ENCODE results near the gene SRC.

The SRC gene

GRCh38 chr20:37315021-37315451 is 30.9 kb upstream of the SRC start:
- DNase-seq (ENCODE audit: low read depth in 2 of 2): no peak

DNA sequence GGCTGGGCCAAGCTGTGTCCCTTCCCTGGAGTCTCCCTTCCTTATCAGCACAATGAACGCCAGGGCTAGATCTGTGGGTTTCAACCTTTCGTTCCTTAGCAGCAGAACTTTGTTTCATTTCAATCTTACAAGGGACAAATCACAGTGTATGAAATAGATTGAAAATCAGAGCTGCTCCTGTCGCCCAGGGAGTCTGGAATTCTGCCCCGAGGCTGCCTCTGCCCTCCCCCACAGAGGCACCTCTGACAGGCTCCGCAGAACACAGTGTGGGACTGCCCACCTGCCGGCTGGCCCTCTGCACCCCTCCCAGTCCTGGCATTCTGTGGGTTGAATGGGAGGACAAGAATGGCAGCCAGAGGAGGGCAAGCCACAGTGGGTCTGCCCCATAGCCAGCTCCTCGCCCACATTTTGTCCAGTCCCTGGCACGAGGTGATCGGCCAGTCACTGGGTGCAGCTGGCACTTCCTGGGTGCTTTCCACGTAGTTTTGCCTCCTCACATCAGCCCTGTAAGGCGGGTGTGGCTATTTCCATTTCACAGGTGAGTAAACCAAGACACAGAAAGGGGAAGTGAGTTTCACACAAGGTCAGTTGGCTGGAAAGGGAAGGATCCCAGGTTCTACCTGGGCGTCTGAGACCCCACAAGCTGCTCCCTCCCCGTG is 30.4 kb upstream of the SRC start:
- DNase-seq (ENCODE audit: low read depth in 2 of 2): no peak

DNA sequence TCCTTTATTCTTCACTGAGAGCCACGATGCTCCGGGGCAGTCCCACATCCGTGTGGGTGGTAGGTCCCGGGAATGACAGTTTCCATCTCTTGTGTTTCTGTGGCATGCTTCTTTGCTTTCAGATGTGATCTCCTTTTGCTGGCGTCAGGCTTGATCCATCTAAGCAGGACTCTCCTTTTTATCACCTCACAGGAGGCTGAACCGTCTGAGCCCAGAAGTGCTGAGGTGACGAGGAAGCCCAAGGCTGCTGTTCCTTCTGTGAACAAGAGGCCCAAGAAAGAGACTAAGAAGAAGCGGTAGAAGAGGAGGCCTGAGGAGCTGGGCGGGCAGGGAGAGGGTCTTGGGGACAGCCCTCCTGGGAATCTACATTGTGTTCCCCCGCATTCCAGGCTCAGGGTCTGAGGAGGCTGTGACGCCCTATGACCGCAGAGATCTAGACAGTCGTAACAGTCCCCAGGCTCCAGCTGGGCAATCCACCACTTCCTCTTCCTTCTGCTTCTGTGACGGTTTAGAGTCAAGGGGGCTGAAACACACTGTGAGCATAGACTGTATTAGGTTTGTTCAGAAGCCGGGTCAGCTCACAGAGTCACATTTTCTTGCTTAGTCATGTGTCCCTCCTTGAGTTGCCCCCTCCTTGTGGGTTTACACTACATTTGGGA is 29.7 kb upstream of the SRC start:
- DNase-seq (ENCODE audit: low read depth in 2 of 2): no peak

DNA sequence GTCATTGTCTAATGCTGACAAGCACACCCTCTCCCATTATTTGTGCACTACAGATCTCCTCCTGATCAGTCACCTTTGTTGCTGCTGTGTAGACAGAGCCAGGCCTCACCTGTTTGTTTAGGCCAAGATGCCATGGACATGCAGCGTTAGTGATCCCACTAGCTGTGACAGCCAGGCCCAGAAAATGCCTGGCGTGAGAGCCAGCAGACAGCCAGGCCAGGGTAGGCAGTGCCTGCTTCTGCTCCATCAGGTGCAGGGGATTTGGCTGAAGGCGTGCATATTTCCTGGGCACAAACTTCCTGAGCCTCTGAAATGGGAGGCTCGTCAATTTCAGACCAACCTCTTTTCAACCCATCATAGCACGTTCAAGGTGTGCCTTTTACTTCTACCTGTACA is 29.2 kb upstream of the SRC start:
- no peak for DNase-seq (ENCODE audit: low read depth in 2 of 2)

DNA sequence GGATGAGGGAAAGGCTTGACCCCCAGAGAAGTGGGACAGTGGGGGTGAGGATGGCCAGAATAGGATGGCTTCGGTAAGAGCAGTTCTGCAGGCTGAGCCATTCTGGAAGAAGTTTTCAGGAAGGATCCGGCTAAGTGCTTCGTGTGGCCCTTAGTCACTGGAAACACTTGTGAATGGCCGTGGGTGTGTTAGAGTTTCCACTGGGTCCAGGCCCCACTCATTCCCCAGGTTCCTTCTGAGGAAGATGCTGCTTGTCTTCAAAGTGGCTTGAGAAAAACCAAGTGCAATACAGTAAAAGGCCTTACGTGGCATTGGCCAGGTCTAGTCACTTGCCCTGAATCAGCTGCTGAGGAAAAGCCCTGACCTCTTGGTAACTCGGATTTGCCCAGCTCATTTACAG is 28.6 kb upstream of the SRC start:
- no peak for DNase-seq (ENCODE audit: low read depth in 2 of 2)

- no peak for DNase-seq (ENCODE audit: low read depth in 2 of 2)
These were observed 27.8 kb upstream of the SRC start for GRCh38 chr20:37317994-37318640.

DNA sequence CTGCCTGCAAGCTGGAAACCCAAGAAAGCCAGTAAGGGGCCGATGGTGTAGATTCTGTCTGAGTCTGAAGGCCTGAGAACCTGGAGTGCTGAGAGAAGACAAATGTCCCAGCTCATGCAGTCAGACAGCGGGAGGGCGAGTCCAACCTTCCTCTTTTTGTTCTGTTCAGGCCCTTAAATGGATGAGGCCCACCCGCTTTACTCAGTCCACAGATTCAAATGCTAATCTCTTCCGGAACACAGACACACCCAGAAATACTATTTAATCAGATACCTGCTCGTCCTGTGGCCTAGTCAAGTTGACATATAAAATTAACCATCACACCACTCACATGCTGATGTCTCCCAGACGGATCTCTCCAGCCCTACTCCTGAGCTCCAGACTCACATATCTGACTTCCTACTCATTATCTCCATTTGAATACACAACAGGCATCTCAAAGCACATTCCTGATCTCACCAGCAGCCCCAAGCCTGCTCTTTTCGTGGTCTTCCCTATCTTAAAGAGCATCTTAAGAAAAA is 26.7 kb upstream of the SRC start:
- DNase-seq (ENCODE audit: low read depth in 2 of 2): no peak

DNA sequence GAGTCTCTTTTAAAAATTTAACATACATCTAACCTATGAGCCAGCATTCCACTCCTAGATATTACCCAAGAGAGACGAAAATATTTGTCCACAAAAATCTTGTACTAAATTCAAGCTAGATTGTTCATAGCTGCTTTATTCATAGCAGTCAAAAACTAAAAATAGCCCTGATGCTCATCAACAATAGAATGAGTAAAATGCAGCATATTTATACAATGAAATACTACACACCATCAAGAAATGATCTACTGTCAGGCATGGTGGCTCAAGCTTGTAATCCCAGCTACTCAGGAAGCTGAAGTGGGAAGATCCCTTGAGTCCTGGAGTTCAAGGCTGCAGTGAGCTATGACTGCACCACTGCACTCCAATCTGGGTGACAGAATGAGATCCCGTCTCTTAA is 22.0 kb upstream of the SRC start:
- no peak for DNase-seq (ENCODE audit: low read depth in 2 of 2)

GRCh38 chr20:37325206-37325605 is 20.7 kb upstream of the SRC start:
- no peak for DNase-seq (ENCODE audit: low read depth in 2 of 2)

GRCh38 chr20:37326666-37327065 is 19.3 kb upstream of the SRC start:
- no peak for DNase-seq (ENCODE audit: low read depth in 2 of 2)

DNA sequence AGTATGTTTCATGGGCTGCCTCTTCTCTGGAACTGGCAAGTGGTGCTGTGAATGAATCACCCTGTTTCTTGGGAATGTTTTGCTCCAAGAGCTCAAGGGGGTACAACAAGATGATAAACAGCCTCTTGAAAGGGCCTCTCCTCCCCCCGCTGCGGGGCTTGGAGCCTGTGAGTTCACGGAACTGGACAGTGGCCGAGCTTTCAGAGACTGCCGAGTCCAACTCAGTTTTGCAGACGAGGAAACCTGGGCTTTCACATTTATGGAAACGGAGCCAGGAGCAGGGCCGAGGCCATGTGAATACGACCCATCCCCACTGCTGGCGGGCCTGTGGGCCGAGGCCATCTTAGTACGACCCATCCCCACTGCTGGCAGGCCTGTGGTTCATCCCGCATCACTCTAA is 18.2 kb upstream of the SRC start:
- DNase-seq (ENCODE audit: low read depth in 2 of 2): no peak

DNA sequence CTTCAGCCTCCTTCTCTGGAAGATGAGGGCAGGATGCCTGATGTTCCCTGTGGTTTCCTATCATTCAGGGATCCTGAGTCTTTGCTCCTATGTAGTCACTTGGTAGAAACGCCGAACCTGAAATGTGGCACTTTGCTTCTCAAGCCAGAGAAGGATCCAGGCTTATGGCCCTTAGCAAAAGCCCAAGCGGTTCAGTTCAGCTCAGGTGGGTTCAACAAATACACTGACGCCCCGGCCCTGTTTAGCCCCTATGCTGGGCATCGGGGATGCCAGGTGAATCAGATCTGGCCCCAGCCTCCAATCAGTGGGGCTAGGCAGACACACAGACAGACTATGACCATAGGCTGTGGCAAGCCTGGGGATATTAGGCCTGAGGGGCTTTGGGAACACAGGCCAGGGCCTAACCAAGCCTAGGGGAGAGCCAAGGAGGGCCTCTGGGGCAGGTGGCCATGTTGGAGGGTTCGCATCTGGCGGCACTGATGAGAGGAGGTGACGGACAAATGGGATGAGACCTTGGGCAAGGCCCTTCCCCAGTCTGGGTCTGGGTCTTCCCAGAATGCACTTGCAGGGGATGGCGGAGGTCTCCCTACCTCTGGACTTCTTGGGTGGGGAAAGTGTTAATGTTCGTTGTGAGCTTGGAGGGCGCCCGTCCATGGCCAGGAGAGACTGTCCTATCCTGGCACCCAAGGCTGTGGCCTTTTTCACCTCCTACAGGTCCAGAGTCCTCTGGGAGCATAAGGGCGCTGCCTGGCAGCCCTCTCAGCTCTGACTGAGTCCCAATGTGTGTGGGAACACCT is 17.6 kb upstream of the SRC start:
- DNase-seq (ENCODE audit: low read depth in 2 of 2): no peak

- no peak for DNase-seq (ENCODE audit: low read depth in 2 of 2)
These were observed 16.3 kb upstream of the SRC start for GRCh38 chr20:37329481-37330165.

DNA sequence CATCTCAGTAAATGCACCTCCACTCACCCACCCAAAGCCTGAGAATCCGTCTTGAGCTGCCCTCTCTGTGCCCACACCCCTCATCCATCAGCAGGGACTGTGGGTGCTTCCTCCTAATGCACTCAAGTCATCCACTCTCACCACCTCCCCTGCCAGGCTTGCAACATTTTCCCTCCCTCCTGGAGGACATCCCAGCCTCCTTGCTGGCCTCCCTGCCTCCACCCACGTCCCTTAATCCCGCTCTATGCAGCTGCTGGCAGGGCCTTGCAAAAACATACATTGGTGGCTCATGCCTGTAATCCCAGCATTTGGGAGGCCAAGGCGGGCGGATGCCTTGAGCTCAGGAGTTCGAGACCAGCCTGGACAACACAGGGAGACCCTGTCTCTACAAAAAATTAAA is 15.6 kb upstream of the SRC start:
- DNase-seq (ENCODE audit: low read depth in 2 of 2): no peak

- no peak for DNase-seq (ENCODE audit: low read depth in 2 of 2)
These were observed 14.7 kb upstream of the SRC start for GRCh38 chr20:37331060-37331857.

DNA sequence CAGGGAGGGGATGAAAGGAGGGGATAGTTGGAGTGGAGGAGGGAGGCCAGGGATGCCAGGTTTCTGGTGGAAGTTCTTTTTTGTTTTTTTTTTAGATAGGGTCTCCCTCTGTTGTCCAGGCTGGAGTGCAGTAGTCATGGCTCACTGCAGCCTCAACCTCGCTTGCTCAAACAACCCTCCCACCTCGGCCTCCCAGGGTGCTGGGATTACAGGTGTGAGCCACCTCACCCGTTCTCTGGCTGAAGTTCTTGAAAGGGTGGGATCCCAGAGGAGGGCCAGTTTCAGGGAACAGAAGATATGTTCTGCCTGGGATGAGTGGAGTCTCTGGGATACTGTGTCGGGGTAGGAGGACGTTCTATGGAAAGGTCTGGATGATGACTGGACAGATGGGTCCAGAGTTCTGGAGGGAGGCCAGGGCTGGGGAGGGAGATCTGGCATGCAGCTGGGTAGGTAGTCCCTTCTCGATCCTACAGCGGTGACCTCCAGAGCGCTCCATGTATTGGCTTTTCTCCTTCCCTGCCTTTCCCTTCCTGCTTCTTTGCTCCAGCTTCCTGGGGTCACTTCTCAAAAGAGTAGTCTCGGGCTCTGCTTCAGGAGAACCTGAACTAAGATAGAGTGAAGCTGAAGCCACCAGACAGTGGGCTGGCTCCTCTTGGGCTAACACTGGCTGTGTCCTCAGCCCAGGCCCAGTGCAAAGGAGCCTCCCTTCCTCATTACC is 12.7 kb upstream of the SRC start:
- DNase-seq (ENCODE audit: low read depth in 2 of 2): no peak

GRCh38 chr20:37333848-37334318 is 12.1 kb upstream of the SRC start:
- DNase-seq (ENCODE audit: low read depth in 2 of 2): no peak

DNA sequence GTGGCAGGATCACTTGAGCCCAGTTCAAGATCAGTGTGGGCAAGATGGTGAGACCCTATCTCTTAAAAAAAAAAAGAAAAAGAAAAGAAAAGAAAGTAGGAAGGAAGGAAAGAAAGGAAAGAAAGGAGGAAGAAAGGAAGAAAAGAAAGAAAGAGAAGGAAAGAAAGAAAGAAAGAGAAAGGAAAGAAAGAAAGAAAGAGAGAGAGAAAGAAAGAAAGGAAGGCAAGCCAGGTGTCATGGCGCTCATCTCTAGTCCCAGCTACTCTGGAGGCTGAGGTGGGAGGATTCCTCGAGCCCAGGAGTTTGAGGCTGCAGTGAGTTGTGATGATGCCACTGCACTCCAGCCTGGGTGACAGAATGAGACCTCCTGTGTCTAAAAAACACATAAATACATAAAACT is 11.5 kb upstream of the SRC start:
- no peak for DNase-seq (ENCODE audit: low read depth in 2 of 2)

DNA sequence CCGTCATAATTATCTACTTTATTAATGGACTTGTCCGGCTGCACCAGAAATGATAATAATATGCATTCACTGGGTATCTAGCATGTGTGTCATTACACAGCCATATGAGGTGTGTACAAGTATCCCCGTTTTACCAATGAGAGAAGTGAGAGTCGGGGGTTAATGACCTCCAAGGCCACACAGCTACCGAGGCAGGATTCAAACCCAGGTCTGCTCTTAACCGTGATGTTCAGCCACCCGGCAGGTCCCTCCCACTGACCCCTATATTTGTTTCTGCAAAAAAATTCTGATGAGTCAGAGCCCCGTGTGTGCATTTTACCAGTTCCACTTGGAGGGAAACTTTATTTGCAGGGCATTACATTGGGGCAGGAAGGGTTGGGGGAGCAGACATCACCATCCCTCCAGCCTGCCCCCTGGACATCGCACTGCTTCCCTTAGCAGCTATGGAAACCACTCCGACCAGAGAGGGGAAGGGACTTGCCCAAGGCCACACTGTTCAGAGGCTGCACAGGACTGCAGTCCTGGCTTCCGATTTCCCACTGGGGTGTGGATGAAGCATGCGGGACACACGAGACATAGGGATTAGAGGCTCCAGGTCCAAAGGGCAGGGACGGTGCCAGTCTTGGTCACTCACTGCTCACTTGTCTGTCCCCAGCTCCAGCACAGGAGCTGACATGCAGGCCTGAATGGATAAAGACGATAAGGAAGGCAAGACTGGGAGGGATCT is 10.1 kb upstream of the SRC start:
- no peak for DNase-seq (ENCODE audit: low read depth in 2 of 2)
